ENCODE results near the gene ZNF322.

GRCh38 chr6:26599591-26599990, 60.0 kb downstream of the ZNF322 start:
- TF ChIP-seq CTCF (IDR thresholded peaks at IDR 0.05; ENCODE audit: low read depth, low read length) (no peak), EZH2phosphoT487 (IDR thresholded peaks at IDR 0.05; ENCODE audit: low read depth) (no peak)
